Inflammatory macrophage treated with lipopolysaccharide for 1 hour (primary cell): ENCODE results near the gene LAMTOR4.

Experiments
- DNase-seq, 2 donors: peaks; one replicate each; pipeline ENCODE4 v3.0.0-alpha.2; 2020 to 2022

The LAMTOR4 gene

GRCh38 chr7:100148559-100149328, at the start of gene LAMTOR4:
LAMTOR4 (plus strand) TSS chr7:100148918; CDS start chr7:100148973, 55 bp downstream.
- peak; percentile 97 to 98 for DNase-seq

- no peak for DNase-seq
These were observed 49.3 kb upstream of the LAMTOR4 start for GRCh38 chr7:100099452-100099851.

GRCh38 chr7:100100420-100101015, 48.2 kb upstream of the LAMTOR4 start:
- peak; percentile 93 for DNase-seq

GRCh38 chr7:100101016-100101862, 47.5 kb upstream of the LAMTOR4 start, which contains the start of the genes AP4M1 and MCM7:
AP4M1 (plus strand) TSS chr7:100101643; CDS start chr7:100101715, 72 bp downstream.
MCM7 (minus strand) TSS chr7:100101397; CDS start chr7:100101294, 103 bp downstream.
- peak; percentile 98 to 99 for DNase-seq

- DNase-seq = no peak
These were observed 45.5 kb upstream of the LAMTOR4 start for GRCh38 chr7:100102950-100103840.

- DNase-seq = no peak
These were observed 43.2 kb upstream of the LAMTOR4 start for GRCh38 chr7:100105534-100105933.

GRCh38 chr7:100106633-100107032, 42.1 kb upstream of the LAMTOR4 start:
- DNase-seq = no peak

GRCh38 chr7:100107125-100107737, 41.5 kb upstream of the LAMTOR4 start:
- DNase-seq = no peak

GRCh38 chr7:100107890-100108289, 40.8 kb upstream of the LAMTOR4 start:
- no peak for DNase-seq

GRCh38 chr7:100109521-100110163, 39.1 kb upstream of the LAMTOR4 start:
- no peak for DNase-seq

GRCh38 chr7:100111156-100111555, 37.6 kb upstream of the LAMTOR4 start:
- no peak for DNase-seq

- no peak for DNase-seq
These were observed 36.8 kb upstream of the LAMTOR4 start for GRCh38 chr7:100111914-100112313.

- no peak for DNase-seq
These were observed 33.7 kb upstream of the LAMTOR4 start for GRCh38 chr7:100115026-100115425.

- DNase-seq = no peak
These were observed 30.2 kb upstream of the LAMTOR4 start for GRCh38 chr7:100118388-100119071.

GRCh38 chr7:100119072-100119969, 29.4 kb upstream of the LAMTOR4 start, which contains the start of the genes CNPY4 and TAF6:
CNPY4 (plus strand) TSS chr7:100119634; CDS start chr7:100119745, 111 bp downstream.
TAF6 (minus strand) TSS chr7:100119358; CDS start chr7:100114209, 5,149 bp downstream.
- DNase-seq = peak; percentile 88 to 96

- DNase-seq = peak in 1 of 2 donors; percentile 25
These were observed 28.6 kb upstream of the LAMTOR4 start for GRCh38 chr7:100119970-100120732.

- no peak for DNase-seq
These were observed 28.0 kb upstream of the LAMTOR4 start for GRCh38 chr7:100120733-100121036.

GRCh38 chr7:100122067-100122466, 26.7 kb upstream of the LAMTOR4 start:
- DNase-seq = no peak

GRCh38 chr7:100122568-100122967, 26.1 kb upstream of the LAMTOR4 start:
- no peak for DNase-seq
